DOHH2 (cell line): ENCODE measurements around the gene NPEPPS.

Source experiments
- H3F3A ChIP-seq: fragments of 200-600 bp; sonication (generic), shearing (Covaris generic); 2 replicates; pipeline ENCODE4 v1.6.0; 2016; ENCODE audit warnings: antibody characterized with exemption, mild to moderate bottlenecking; ENCODE audit not compliant: control insufficient read depth, insufficient read depth
- H3K27ac ChIP-seq: fragments of 200-600 bp; sonication (generic); 2 replicates; pipeline ENCODE4 v1.5.1; 2014; ENCODE audit warnings: low read depth, mild to moderate bottlenecking, low read length, moderate library complexity
- H3K27me3 ChIP-seq: fragments of 200-600 bp; sonication (generic); 2 replicates; pipeline ENCODE4 v1.6.1; 2014; ENCODE audit warnings: mild to moderate bottlenecking, low read length, mixed read lengths; ENCODE audit not compliant: control insufficient read depth
- H3K36me3 ChIP-seq: fragments of 200-600 bp; sonication (generic); 2 replicates; pipeline ENCODE4 v1.6.1; 2014; ENCODE audit warnings: mild to moderate bottlenecking, low read length, moderate library complexity, mixed read lengths; ENCODE audit not compliant: control insufficient read depth
- H3K4me1 ChIP-seq: fragments of 200-600 bp; sonication (generic); 2 replicates; pipeline ENCODE4 v1.6.1; 2014; ENCODE audit warnings: mild to moderate bottlenecking, low read length, mixed read lengths; ENCODE audit not compliant: control insufficient read depth
- H3K4me2 ChIP-seq: fragments of 200-600 bp; sonication (generic); 2 replicates; pipeline ENCODE4 v1.6.0; 2014; ENCODE audit warnings: mild to moderate bottlenecking, low read length, moderate library complexity
- H3K4me3 ChIP-seq: fragments of 200-600 bp; sonication (generic); 2 replicates; pipeline ENCODE4 v1.5.1; 2014; ENCODE audit warnings: mild to moderate bottlenecking, low read length, mixed read lengths
- H3K79me2 ChIP-seq: fragments of 200-600 bp; sonication (generic); 2 replicates; pipeline ENCODE4 v1.6.1; 2014; ENCODE audit warnings: mild to moderate bottlenecking, low read length, mixed read lengths; ENCODE audit not compliant: control insufficient read depth
- H3K9me2 ChIP-seq: fragments of 200-600 bp; sonication (generic); replicated peaks from 2 replicates; pipeline ENCODE4 v1.6.1; 2014; ENCODE audit warnings: mild to moderate bottlenecking, low read length, mixed read lengths; ENCODE audit not compliant: control insufficient read depth
- H3K9me3 ChIP-seq: fragments of 200-600 bp; sonication (generic); 2 replicates; pipeline ENCODE4 v1.6.1; 2014; ENCODE audit warnings: antibody characterized with exemption, low read length, mixed read lengths; ENCODE audit not compliant: control insufficient read depth, insufficient read depth
- H4K20me1 ChIP-seq: fragments of 200-600 bp; sonication (generic); 2 replicates; pipeline ENCODE4 v1.6.0; 2014; ENCODE audit warnings: low read depth, mild to moderate bottlenecking, antibody characterized with exemption, low read length, moderate library complexity; ENCODE audit not compliant: control insufficient read depth, insufficient read depth
- EZH2phosphoT487 ChIP-seq: fragments of 200-600 bp; sonication (generic); IDR thresholded peaks from 2 replicates; pipeline ENCODE4 v1.6.1; 2017; ENCODE audit warnings: borderline replicate concordance, mild to moderate bottlenecking, antibody characterized with exemption, low read length, moderate library complexity, mixed read lengths
- TF ChIP-seq, protein P1 (sequence below): fragments of 200-600 bp; sonication (generic); IDR thresholded peaks from one replicate; pipeline ENCODE4 v1.5.1; 2014; ENCODE audit warnings: antibody characterized with exemption, mild to moderate bottlenecking, low read depth, low read length; ENCODE audit not compliant: poor library complexity, severe bottlenecking

The NPEPPS gene

GRCh38 chr17:47630614-47631013 is 99.7 kb downstream of the NPEPPS start:
- no peaks in the 10 kb centered on the region for H3K4me1 ChIP-seq
- H3K36me3 ChIP-seq, result no peaks in the 10 kb centered on the region
- H3K9me2 ChIP-seq, result no peaks in the 10 kb centered on the region
- H3K79me2 ChIP-seq, result no peaks in the 10 kb centered on the region
- no peaks in the 10 kb centered on the region for H3K27me3 ChIP-seq
- H3K4me3 ChIP-seq, result no peak overlapping the region
- H3K9me3 ChIP-seq, result no peaks in the 10 kb centered on the region
- H3K4me2 ChIP-seq, result no peak overlapping the region
- TF ChIP-seq EZH2phosphoT487, result no peak
- TF ChIP-seq, protein P1, sequence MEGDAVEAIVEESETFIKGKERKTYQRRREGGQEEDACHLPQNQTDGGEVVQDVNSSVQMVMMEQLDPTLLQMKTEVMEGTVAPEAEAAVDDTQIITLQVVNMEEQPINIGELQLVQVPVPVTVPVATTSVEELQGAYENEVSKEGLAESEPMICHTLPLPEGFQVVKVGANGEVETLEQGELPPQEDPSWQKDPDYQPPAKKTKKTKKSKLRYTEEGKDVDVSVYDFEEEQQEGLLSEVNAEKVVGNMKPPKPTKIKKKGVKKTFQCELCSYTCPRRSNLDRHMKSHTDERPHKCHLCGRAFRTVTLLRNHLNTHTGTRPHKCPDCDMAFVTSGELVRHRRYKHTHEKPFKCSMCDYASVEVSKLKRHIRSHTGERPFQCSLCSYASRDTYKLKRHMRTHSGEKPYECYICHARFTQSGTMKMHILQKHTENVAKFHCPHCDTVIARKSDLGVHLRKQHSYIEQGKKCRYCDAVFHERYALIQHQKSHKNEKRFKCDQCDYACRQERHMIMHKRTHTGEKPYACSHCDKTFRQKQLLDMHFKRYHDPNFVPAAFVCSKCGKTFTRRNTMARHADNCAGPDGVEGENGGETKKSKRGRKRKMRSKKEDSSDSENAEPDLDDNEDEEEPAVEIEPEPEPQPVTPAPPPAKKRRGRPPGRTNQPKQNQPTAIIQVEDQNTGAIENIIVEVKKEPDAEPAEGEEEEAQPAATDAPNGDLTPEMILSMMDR, result no peak
- 0 out of 2 replicates have a peak, but pooled peaks cover 3% of the 10 kb centered on the region for H3F3A ChIP-seq
- no peak overlapping the region for H3K27ac ChIP-seq
- no peaks in the 10 kb centered on the region for H4K20me1 ChIP-seq

DNA sequence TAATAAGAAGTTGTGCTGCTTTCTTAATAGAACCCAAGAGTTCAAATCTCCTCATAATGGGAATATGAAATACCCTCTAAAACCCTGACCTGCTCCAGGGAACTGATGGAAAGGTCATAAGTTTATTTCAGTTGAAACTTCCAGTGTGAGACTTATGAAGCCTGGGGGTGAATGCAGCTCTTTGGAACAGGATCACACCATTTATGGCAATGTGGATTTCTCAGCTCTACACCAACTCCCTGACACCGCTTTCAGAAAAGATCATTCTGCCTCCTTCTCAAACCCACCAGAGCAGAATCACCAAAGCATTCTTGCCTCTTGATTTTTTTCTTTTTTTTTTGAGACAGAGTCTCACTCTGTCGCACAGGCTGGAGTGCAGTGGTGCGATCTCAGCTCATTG is 102.1 kb downstream of the NPEPPS start:
- no peaks in the 10 kb centered on the region for H3K9me3 ChIP-seq
- H3K4me1 ChIP-seq, result no peaks in the 10 kb centered on the region
- H3K79me2 ChIP-seq, result no peaks in the 10 kb centered on the region
- H3K4me2 ChIP-seq, result no peak overlapping the region
- no peak overlapping the region for H3K4me3 ChIP-seq
- H4K20me1 ChIP-seq, result no peaks in the 10 kb centered on the region
- H3K27me3 ChIP-seq, result no peaks in the 10 kb centered on the region
- no peak for TF ChIP-seq EZH2phosphoT487
- TF ChIP-seq, protein P1, result no peak
- H3K9me2 ChIP-seq, result no peaks in the 10 kb centered on the region
- H3F3A ChIP-seq, result no peaks in the 10 kb centered on the region
- H3K27ac ChIP-seq, result no peak overlapping the region
- no peaks in the 10 kb centered on the region for H3K36me3 ChIP-seq

GRCh38 chr17:47633996-47634395 is 103.1 kb downstream of the NPEPPS start:
- no peaks in the 10 kb centered on the region for H4K20me1 ChIP-seq
- no peaks in the 10 kb centered on the region for H3K4me1 ChIP-seq
- H3K36me3 ChIP-seq, result no peaks in the 10 kb centered on the region
- no peaks in the 10 kb centered on the region for H3K9me2 ChIP-seq
- H3F3A ChIP-seq, result no peaks in the 10 kb centered on the region
- H3K27me3 ChIP-seq, result no peaks in the 10 kb centered on the region
- no peaks in the 10 kb centered on the region for H3K9me3 ChIP-seq
- TF ChIP-seq EZH2phosphoT487, result no peak
- TF ChIP-seq, protein P1, result no peak
- H3K4me2 ChIP-seq, result no peak overlapping the region
- H3K4me3 ChIP-seq, result no peak overlapping the region
- H3K27ac ChIP-seq, result no peak overlapping the region
- no peaks in the 10 kb centered on the region for H3K79me2 ChIP-seq

DNA sequence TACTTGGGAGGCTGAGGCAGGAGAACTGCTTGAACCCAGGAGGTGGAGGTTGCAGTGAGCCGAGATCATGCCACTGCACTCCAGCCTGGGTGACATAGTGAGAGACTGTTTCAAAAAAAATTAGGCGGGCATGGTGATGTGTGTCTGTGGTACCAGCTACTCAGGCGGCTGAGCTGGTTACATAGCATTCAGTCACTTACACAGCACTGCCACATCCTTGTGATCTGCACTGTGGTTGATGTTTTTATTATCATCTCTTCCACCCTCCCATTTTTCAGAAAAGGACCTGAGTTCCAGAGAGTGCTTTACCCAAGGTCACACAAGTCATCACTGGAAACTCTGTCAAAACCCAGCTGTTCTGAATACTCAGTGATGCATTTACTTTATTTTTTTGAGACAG is 104.0 kb downstream of the NPEPPS start:
- H3K79me2 ChIP-seq, result no peaks in the 10 kb centered on the region
- no peaks in the 10 kb centered on the region for H4K20me1 ChIP-seq
- TF ChIP-seq, protein P1, result no peak
- no peak for TF ChIP-seq EZH2phosphoT487
- H3K36me3 ChIP-seq, result no peaks in the 10 kb centered on the region
- H3K27ac ChIP-seq, result no peak overlapping the region
- no peaks in the 10 kb centered on the region for H3K9me3 ChIP-seq
- H3K4me2 ChIP-seq, result no peak overlapping the region
- H3K9me2 ChIP-seq, result no peaks in the 10 kb centered on the region
- no peaks in the 10 kb centered on the region for H3F3A ChIP-seq
- H3K4me3 ChIP-seq, result no peak overlapping the region
- no peaks in the 10 kb centered on the region for H3K27me3 ChIP-seq
- no peaks in the 10 kb centered on the region for H3K4me1 ChIP-seq
